Progenitor cell of endocrine pancreas (in vitro differentiated cells): ENCODE results near the gene KIF2A. TPM values are rescaled to one million over a fixed set of nuclear protein-coding genes. Genes with fewer than 3 reads are reported as not detected.
"Not testable (repeated sequence)": the region's sequence is repeated elsewhere in the genome, so short reads cannot be mapped to it uniquely, and the experiment has no call there.

ENCODE experiments used
- DNase-seq: peaks from one replicate; pipeline ENCODE4 v3.0.0; 2021; ENCODE audit warnings: low spot score; ENCODE audit not compliant: unreplicated experiment
- H3K27ac Mint-ChIP-seq: 2 replicates; pipeline ENCODE4 v1.8.0; 2021; ENCODE audit warnings: mild to moderate bottlenecking, moderate library complexity, mixed read lengths
- H3K27me3 Mint-ChIP-seq: 2 replicates; pipeline ENCODE4 v1.8.0; 2021; ENCODE audit warnings: mixed read lengths
- H3K36me3 Mint-ChIP-seq: 2 replicates; pipeline ENCODE4 v1.8.0; 2022; ENCODE audit warnings: mixed read lengths; ENCODE audit not compliant: insufficient read depth
- H3K4me1 Mint-ChIP-seq: 2 replicates; pipeline ENCODE4 v1.8.0; 2021; ENCODE audit warnings: low read depth, mixed read lengths
- H3K4me3 Mint-ChIP-seq: 2 replicates; pipeline ENCODE4 v1.8.0; 2021; ENCODE audit warnings: low read depth, mild to moderate bottlenecking, moderate library complexity, mixed read lengths
- H3K9me3 Mint-ChIP-seq: 2 replicates; pipeline ENCODE4 v1.8.0; 2021; ENCODE audit warnings: low read depth, mixed read lengths
- CTCF ChIP-seq: fragments of 200-600 bp; sonication (generic); IDR thresholded peaks from one replicate; pipeline ENCODE4 v1.5.0; 2021; ENCODE audit warnings: antibody characterized with exemption, mild to moderate bottlenecking; ENCODE audit not compliant: unreplicated experiment
- total RNA-seq: library from RNA; stranded (reverse); gene quantifications from 2 replicates; pipeline ENCODE4 v1.2.1, GENCODE V29; 2021

Gene KIF2A
- total RNA-seq, 1 donor from 2014 or later = 75.3 TPM

GRCh38 chr5:62287237-62287636 lies 18.8 kb upstream of the KIF2A start:
- no peak for TF ChIP-seq CTCF
- Mint-ChIP-seq H3K4me3 (no peak overlapping the region), H3K36me3 (no peaks in the 10 kb centered on the region), H3K4me1 (no peaks in the 10 kb centered on the region), H3K9me3 (peaks cover 7% of the 10 kb centered on the region), H3K27me3 (peaks cover 3% of the 10 kb centered on the region), H3K27ac (no peak overlapping the region)
- DNase-seq = no peak

- peaks cover 3% of the 10 kb centered on the region for H3K27me3 Mint-ChIP-seq
- peaks cover 7% of the 10 kb centered on the region for H3K9me3 Mint-ChIP-seq
- DNase-seq = no peak
- no peak for TF ChIP-seq CTCF
- H3K4me3 Mint-ChIP-seq = no peak overlapping the region
- H3K4me1 Mint-ChIP-seq = no peaks in the 10 kb centered on the region
- no peak overlapping the region for H3K27ac Mint-ChIP-seq
- H3K36me3 Mint-ChIP-seq = no peaks in the 10 kb centered on the region
Observed at GRCh38 chr5:62288118-62288517, 17.9 kb upstream of the KIF2A start.

- DNase-seq = no peak
- no peak overlapping the region for H3K27ac Mint-ChIP-seq
- H3K36me3 Mint-ChIP-seq = no peaks in the 10 kb centered on the region
- H3K27me3 Mint-ChIP-seq = peaks cover 3% of the 10 kb centered on the region
- TF ChIP-seq CTCF = no peak
- H3K9me3 Mint-ChIP-seq = peaks cover 7% of the 10 kb centered on the region
- no peaks in the 10 kb centered on the region for H3K4me1 Mint-ChIP-seq
- no peak overlapping the region for H3K4me3 Mint-ChIP-seq
Observed at GRCh38 chr5:62289813-62290212, 16.2 kb upstream of the KIF2A start.

- not testable (repeated sequence) for H3K4me1 Mint-ChIP-seq, H3K36me3 Mint-ChIP-seq, DNase-seq, H3K4me3 Mint-ChIP-seq, H3K27ac Mint-ChIP-seq, H3K27me3 Mint-ChIP-seq, H3K9me3 Mint-ChIP-seq
- peak; percentile 17 for TF ChIP-seq CTCF
Observed at GRCh38 chr5:62291829-62292228, 14.2 kb upstream of the KIF2A start.

- H3K9me3 Mint-ChIP-seq = no peaks in the 10 kb centered on the region
- TF ChIP-seq CTCF = no peak
- H3K36me3 Mint-ChIP-seq = no peaks in the 10 kb centered on the region
- H3K27ac Mint-ChIP-seq = no peak overlapping the region
- no peak overlapping the region for H3K4me3 Mint-ChIP-seq
- DNase-seq = no peak
- H3K4me1 Mint-ChIP-seq = no peaks in the 10 kb centered on the region
- H3K27me3 Mint-ChIP-seq = no peaks in the 10 kb centered on the region
Observed at GRCh38 chr5:62296998-62297397, 9.0 kb upstream of the KIF2A start.

- Mint-ChIP-seq H3K36me3 (no peaks in the 10 kb centered on the region), H3K27me3 (peaks cover 3% of the 10 kb centered on the region)
Observed at GRCh38 chr5:62298118-62298517, 7.9 kb upstream of the KIF2A start.

More at GRCh38 chr5:62298118-62298517, 7.9 kb upstream of the KIF2A start:
- TF ChIP-seq CTCF = no peak
- DNase-seq = no peak
- Mint-ChIP-seq H3K27ac (no peak overlapping the region), H3K4me1 (no peaks in the 10 kb centered on the region), H3K9me3 (no peaks in the 10 kb centered on the region), H3K4me3 (no peak overlapping the region)
